Activated CD4-positive, alpha-beta T cell treated with anti-CD3 and anti-CD28 coated beads for 1 hour (primary cell): ENCODE data around the gene GPR107.

Experiments
- DNase-seq: peaks from one replicate; pipeline ENCODE4 v3.0.0-alpha.2; 2020

The GPR107 gene

DNA sequence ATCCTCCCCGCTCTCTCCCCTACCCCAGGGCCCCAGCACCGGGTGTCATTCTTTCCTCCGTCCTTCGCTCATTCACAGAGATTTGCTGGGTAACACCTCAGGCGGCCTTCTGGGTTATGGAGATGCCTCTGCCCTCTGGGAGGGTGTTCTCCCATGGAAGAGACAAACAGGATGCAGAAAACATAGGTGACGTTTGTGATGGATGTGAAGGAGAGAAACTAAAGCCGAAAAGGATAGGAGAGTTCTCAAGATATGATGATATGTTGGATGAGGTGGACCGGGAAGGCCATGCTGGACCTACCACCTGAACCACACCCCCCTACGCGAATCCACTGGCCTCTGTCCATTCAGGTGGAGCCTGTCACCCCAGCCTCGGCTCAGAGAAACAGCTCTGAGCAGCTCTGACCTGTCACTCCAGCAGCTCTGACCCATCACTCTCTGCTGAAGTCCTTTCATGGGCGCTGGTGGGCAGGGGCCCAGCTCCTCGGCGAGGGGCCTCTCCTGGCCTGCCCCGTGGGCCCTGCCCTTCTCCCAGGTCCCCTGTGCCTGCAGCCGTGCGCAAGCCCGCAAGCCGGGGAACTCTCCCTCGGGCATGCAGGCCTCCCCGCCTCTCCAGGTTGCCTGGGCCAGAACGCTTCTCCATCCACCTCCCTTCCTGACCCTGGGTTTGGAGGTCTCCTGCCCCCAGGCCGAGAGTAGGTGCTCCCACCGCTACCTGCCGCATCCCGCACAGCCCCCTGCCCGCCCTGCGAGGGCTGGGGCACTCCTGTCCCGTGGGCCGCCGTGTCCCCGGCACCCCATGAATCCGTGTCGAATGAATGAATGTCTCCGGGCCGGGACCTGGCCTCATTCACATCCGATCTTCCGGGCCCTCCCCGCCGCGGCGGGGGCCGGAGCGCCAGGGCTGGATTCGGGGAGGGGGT is 117.8 kb downstream of the GPR107 start:
- no peak for DNase-seq

DNA sequence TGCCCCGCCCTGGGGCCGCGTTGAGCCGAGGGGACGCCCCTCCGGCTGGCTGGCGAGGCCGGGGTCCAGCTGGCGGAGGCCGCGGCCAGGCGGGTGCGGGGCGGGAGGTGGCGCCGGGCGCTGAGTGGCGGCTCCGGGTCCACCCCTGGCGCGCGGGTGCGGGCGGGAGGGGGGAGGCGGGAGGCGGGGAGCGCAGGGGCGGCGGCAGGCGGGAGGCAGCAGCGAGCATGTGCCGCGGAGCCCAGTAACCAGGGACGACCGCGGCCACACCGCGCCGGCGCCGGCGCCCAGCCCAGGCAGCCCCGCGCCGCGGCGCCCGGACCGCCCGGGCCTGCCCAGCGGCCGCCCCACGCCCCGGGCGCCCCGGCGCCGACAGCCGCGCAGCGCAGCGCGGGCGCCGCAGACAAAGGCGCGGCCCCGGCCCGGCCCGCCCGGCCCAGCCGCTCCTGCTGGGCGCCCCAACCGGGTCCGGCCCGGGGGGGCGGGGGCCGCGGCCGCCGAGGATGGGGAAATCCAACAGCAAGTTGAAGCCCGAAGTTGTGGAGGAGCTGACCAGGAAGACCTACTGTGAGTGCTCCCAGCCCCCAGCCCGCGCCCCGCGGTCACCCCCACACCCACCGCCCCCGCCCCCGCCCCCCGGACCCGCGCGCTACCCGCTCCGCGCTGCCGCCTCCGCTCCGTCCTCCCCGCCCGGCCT is 118.6 kb downstream of the GPR107 start, which contains the start of gene NCS1:
NCS1 (plus strand) TSS at position 244 of the 697 bp plus-strand sequence; CDS start at position 504, 260 bp downstream.
- peak; percentile 13 for DNase-seq

DNA sequence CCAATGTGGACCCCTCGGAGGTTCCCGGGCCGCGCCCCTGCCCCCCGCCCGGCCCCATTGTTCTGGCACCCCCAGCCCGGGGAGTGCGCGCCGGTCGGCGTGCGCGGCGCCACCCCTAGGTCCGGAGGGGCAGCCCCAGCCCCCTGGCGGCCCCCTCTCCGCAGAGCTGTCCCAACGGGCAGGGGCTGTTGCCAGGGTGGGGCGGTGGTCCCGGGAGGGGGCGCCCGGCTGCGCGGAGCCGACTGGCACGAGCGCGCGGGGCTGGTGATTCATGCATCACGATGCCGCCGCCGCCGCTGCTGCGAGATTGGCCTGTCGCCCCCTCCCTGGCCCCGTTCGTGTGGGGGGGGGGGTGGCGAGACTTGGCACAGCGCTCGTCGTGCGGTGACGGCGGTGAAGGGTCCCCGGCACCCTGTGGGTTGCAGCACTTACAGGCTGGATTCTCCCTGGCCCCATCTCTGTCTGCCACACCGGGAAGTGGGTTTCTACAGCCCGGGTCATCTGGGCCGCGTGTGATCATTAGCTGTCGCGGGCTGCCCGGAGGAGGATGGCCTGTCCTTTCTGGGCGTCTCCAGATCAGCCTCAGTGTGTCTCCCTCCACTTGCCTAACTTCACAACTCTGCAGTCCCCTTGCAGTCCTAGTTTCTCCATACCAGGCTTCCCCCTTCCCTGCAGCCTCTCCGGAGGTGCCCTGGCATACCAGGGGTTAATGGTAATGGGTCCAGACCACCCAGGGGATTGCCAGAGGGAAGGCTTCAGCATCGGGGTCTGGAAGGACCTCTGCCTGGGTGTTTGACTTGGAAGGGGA is 119.4 kb downstream of the GPR107 start:
- peak; percentile 34 for DNase-seq

DNA sequence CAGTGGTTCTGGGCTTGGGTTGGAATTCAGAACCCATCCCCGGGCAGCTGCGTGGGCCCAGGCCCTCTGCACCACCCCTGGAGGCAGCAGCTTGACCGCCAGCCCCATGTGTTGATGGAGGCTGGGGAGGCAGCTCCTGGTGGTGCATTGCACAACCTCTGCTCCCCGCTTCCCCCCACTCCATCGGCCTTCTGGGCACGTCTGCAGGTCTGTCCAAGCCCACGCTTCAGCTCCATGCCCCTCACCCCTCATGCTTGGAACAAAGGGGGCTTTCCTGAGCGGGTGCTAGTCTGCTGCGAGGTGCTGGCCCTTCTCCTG is 119.9 kb downstream of the GPR107 start:
- no peak for DNase-seq

DNA sequence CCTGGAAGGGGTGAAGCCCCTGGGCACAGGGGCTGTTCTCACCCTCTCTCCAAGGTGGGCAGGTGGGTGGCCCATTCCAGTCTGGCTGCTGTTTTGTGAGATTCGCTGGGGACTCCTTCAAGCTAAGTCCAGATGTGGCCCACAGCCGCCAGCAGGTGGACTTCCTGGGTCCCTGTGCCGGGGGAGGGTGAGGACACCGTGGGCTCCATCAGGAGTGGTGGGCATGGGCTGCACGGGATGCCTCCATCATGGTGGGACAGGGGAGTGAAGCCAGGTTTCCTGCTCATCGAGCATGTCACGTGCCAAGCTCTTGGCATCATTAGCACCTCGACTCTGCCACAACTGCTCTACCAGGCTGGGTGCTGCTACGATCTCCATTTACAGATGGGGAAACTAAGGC is 120.3 kb downstream of the GPR107 start:
- no peak for DNase-seq

DNA sequence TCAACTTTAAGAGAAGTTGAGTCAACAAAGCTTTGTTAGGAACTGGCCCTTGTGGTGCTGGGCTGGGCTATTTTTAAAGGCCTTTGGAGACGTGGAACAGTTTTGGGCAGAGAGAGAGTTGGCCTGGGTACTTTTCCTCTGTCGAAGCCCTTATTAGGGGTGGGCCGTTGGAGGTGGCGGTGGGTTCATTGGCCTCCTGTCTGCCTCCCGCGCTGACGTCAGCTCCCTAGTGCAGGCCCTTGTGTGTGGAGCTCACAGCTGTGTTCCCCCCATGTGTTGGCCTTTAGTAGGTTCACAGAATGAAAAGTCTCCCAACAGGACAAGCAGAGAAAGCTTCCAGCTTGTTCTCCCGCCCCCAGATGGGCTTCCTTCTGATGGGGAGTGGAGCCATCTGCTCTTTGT is 121.2 kb downstream of the GPR107 start:
- no peak for DNase-seq

DNA sequence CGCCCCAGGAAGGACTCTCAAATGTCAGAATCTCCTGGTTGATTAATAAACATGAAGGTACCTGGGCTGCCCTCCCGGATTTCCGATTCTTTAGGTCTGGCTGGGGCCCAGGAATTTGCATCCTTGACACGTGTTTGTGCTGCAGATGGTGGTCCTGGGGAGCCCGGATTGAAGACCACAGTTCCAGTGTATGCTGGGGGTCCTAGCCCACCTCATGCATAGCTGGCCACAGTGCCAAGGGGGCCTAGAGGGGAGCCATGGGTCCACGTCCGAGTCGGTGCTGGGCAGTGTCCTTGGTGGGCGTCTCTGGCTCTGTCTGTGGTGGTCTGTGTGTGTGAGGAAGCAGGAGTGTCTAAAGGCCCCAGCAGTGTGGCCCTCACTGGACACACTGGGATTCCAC is 121.6 kb downstream of the GPR107 start:
- DNase-seq: no peak

DNA sequence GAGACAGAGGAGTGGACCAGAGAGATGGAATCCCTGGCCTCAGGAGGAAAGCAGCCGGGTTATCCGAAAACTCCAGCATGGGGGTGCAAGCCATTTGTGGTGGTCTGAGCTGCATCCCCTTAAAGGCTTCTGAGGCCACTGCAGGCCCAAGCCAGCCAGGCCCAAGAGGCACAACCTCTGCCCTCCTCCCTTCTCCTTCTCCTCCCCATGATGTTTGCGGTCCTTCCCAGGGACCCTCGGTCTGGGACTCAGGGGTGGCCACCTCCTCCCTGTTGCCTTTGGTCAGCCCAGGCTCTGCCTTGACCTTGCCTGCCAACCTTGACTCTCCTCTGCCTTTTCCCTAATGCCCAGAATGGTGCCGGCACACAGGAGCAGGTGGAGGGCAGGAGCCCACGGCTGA is 123.1 kb downstream of the GPR107 start:
- DNase-seq: no peak

DNA sequence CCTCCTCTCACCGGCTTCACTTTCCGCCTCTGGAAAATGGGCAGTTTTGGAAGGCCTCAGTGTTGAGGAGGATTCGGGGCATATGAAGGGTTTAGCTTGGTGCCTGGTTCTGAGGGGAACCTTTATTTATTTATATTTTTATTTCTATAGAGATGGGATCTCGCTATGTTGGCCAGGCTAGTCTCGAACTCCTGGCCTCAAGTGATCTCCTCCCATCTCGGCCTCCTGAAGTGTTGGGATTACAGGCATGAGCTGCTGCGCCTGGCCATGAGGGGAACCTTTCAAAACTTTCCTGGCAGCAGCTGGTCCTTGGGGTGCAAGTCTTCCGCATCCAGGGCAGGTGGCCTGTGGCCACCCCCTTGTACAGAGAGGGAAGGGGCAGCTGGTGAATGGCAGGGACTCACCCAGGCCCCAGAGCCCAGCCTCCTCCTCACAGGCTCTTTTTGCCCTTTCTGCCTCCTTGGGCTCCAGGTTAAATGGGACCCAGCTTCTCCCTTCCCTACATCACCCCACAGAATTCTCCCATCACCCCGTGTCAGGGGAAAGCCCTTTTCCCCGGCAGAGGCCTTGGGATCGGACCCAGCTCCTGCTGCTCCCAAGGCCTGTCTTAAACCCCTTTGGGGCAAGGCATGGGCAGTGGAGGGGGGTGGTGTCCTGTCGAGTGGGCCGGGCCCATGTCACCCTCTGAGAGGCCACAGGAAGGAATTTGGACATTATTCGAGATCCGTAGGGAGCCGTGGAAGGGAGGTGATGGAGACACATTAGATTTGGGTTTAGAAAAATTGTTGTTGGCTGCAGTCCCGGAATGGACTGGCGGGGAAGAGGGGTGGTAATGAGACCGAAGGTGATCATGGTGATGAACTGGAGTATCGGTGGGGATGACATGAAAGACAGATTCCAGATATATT is 124.4 kb downstream of the GPR107 start:
- no peak for DNase-seq

DNA sequence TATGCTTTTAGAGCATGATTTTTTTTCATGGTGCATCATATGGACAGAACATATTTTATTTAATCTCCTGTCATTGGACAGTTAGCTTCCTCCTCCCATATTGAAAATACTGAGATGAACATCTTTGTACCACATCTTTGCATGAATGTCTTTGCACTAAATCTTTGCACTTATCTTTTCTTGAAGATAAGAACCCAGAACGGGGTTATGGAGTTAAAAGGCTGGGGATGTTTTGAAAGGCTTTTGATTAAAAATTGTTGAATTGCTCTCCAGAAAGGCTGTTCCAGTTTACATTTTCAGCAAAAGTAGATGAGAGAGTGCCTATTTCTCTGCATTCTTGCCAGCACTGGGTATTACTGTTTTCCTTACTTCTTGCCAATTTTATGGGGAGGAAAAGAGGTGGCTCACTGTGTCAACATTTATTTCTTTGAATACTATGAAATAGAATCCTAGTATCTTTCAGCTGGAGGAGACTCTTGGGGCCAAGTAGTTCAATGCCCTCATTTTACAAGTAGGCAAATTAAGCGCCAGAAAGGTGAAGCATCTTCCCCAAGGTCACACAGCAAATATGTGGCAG is 125.7 kb downstream of the GPR107 start:
- DNase-seq: no peak

DNA sequence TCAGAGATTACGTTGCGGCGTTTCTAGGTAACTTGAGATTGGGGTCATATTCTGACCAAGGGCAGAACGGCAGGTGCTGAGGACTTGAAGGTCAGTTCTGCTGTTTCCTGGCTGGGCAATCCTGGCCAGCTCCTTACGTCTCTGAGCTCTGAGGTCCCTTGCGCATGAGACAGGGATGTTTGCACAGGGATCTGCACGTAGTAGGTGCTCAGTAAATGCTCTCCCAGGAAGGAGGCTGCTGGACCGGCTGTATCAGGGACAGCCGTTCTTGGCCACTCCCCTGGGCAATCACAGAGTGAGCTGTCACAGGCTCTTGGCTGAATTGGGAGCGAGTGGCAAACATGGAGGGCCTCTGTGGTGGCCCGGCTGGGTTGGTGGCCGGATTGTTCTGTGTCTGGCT is 126.8 kb downstream of the GPR107 start:
- no peak for DNase-seq

DNA sequence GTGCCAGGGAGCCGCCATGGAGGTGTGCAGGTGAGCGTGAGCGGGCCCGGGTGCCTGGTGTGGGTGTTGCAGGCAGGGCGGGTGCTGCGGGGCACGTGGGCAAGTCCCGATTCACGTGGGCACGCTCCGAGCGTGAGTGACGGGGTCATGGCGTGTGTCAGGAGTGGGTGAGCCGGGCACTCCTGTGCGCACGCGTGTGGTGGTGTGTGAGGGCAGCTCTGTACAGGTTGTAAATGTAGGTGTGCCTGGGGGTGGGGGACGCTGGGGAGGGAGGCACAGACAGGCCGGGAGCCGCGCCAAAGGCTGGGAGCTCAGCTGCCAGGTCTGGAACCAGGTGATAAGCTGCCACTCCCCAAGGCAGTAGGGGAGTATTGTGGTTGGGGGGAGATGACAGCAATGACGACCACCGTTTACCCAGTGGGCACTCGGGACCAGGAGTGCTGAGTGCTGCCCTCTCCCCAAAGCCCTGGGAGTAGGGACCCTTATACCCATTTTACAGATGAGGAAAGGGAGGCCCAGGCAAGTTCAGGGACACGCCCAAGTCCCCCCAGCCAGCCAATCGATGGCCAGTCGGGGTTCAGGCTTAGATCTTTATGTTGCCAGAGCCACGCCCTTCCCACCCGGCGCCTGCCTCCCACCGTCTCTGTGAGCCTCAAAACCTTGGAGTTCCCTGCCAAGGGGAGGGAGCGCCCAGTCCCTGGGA is 128.1 kb downstream of the GPR107 start:
- no peak for DNase-seq

DNA sequence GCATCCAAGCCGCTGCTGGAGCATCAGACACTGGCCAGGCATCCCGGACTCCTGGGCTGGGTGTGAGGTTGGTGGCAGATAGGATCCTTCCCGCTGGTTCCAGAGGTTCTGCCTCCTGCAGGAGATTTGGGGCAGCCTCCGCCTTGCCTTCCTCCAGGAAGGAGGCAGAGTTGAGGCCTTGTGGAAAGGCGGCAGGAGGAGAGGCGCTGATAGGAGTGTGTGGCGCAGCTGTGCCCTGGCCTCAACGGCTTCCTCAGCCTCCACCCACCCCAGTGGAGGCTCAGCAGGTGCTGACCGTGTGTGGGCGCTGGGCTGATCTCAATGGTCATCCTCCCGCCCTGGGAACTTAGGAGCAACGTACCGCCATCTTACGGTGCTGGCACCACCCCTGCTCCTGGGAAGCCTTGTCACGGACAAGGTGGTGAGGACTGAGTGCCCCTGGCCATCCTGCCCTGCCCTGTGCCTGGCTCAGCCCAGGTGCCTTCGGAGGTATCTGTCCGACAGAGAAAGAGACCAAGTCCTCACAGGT is 128.7 kb downstream of the GPR107 start:
- no peak for DNase-seq

DNA sequence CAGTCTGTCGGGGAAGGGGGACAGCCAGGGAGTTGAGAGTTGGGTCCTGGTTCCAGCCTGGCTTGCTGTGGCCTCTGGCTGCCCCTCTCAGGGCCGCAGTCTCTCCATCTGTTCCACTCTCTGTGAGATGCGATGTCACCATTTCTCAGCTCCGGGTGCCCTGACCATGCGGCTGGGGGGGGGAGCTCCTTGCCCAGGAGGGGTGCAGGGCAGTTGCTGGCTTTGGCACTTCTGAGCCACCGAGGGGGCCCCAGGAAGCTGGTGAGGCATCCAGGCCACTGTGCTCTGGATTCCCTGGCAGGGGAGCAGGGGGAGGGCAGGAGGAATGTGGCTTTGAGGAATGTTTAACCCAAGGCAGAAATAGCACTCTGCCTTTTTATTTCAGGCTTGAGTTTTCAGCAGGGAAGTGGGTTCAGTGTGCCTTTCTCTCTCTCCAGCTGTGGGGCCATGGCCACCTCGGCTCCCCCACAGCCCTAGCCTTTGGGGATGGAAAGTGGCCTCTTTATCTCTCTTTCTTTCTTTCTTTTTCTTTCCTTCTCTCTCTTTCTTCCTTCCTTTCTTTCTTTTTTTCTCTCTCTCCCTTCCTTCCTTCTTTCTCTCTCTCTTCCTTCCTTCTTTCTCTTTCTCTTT is 129.5 kb downstream of the GPR107 start:
- DNase-seq: no peak

DNA sequence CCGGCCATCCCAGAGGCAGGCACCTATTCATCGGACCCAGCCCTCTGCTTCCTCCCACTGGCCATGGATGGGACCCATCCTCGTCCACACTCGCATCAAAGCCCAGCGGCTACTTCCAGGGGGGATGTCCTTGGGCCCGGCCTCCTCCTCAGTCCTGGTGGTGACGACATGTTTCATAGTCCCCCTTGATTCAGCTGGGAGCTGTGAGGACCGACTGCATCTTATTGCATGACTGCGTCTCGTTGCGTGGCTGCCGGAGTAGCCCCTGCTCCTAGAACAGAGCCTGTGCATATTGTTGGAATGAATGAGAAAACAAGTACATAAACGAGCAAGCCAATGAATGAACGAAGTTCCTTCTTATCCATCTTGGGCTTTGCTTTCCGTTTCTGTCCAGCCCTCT is 131.3 kb downstream of the GPR107 start:
- no peak for DNase-seq

DNA sequence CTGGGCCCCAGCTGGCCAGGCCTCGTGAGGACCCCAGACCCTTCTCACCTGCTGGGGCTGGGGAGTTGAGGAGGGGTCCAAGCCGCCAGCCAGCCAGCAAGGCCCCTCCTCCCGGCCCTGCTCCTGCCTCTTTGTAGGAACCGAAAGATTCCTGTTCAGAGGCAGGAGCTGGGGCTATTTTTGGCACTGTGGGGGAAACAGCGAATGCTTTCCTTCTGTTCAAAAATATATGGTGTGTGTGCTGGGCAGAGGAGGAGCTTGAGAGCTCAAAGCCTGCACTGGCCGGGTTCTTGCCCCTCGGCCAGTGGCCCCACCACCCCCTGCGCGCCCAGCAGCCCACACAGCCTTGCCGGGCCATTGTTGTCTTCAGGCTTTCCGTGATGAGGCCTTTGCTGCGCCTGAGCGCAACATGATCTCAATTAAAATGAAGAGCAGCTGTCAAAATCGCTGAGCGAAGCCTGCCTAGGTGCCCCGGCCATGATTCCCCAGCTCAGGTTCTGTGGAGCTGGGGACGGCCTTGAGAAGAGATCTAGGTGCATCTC is 131.9 kb downstream of the GPR107 start:
- no peak for DNase-seq

DNA sequence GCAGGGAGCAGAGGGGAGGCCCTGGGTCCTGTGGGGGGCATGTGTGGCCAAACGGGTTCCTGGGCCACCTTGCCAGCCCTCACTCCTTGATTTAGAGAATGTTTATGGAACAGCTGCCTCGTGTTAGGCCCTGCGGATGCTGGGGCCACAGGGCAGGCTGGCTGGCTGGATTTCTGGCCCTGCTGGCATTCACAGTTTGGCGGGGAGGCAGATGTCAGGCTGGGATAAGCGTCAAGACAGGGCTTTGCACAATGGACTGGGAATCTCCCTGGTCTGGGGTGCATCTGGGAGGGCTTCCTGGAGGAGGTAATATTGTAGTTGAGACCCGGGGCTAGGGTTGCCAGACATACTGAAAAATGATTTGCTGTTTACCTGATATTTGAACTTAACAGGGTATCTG is 132.3 kb downstream of the GPR107 start:
- no peak for DNase-seq

DNA sequence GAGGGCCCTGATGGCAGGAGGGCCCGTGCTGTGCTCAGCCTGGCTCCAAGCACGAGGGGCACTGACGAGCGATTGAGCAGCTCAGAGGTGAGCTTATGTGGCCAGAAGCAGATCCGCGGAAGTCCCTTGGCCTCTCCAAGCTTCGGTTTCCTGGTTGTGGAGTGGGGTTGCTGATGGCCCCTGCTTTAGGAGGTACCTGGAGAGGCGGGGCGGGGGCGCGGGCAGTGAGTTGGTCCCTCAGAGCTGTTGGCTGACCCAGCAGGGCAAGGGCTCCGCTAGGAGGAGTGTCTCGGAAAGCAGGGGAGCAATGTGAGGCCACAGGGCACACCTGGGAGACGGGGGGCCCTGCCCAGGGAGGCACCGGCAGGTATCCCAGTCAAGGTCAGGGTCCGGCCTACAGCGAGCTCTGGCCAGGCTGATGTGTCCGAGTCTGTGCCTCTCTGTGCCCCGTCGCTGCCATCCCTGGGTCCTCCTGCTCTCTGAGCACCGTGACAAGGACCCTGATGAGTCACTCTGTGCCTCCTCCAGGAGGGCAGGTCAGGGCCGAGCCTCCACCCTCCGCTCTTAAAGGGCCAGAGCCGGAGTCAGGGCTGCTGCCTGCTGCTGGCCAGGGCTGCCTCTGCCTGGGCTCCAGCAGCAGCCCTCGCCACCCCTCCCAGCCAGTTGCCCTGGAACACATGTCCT is 133.3 kb downstream of the GPR107 start:
- DNase-seq: no peak

DNA sequence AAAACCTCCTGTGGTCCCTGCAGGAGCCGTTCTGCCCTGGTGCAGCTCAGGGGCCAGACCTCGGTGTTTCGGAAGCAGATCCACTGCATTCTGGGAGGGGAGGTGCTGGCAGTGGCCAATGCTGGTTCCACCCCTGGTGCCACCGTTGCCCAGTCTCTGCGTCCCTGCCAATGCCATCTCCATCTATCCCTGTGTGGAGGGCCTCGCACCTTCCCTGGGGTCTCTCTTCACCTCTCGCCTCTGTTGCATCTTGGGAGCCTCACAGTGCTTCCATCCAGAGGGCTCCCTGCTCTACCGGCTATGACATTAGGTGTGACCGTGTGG is 133.8 kb downstream of the GPR107 start:
- no peak for DNase-seq
